Measurements from ENCODE around the gene SAMSN1. TPM values are rescaled to one million over a fixed set of nuclear protein-coding genes. Genes with fewer than 3 reads are reported as not detected.

Gene SAMSN1
- total and polyA plus RNA-seq, 9 of the 15 experiments (the other 6 are each of a cell fraction or from before 2014, with no cell fraction given), result 101 to 223 (median 159) TPM

DNA sequence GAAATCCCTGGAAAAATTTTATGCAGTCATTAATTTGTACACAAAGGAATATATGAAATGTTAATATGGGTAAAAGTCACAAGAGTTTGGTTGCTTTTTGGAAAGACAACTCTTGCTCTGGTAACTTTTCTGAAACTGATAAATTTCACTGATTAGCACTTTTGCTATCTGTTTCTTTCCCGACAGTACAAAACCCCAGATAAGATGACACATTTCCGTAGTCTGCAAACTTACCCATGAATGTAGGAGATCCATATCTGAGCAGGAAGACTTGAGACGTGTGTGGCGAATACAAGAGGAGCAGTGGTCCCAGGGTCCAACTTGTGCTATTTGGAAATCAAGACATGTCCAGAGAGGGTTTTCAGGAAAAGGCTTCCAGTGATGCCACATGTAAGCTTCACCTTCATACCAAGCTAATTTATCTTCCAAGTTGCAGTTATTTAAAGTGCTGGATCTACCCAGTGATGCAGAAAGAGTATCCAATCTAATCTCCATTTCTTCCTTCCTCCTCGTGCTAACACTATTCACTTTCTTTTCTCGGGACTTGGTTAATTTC lies 35.9 kb upstream of the SAMSN1 start (continued):
- TF ChIP-seq, protein P1, sequence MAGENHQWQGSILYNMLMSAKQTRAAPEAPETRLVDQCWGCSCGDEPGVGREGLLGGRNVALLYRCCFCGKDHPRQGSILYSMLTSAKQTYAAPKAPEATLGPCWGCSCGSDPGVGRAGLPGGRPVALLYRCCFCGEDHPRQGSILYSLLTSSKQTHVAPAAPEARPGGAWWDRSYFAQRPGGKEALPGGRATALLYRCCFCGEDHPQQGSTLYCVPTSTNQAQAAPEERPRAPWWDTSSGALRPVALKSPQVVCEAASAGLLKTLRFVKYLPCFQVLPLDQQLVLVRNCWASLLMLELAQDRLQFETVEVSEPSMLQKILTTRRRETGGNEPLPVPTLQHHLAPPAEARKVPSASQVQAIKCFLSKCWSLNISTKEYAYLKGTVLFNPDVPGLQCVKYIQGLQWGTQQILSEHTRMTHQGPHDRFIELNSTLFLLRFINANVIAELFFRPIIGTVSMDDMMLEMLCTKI (IDR thresholded peaks at IDR 0.05; ENCODE audit: partially characterized antibody), result no peak
- TF ChIP-seq ZNF668 (CRISPR knock-in tag; IDR thresholded peaks at IDR 0.05), result no peak
- TF ChIP-seq NCOR1 (IDR thresholded peaks at IDR 0.05), result peak; percentile 74
- no peak for TF ChIP-seq NR4A1 (CRISPR knock-in tag; IDR thresholded peaks at IDR 0.05)
- TF ChIP-seq NR4A1 (tag; IDR thresholded peaks at IDR 0.05), result no peak
- TF ChIP-seq, protein P2, sequence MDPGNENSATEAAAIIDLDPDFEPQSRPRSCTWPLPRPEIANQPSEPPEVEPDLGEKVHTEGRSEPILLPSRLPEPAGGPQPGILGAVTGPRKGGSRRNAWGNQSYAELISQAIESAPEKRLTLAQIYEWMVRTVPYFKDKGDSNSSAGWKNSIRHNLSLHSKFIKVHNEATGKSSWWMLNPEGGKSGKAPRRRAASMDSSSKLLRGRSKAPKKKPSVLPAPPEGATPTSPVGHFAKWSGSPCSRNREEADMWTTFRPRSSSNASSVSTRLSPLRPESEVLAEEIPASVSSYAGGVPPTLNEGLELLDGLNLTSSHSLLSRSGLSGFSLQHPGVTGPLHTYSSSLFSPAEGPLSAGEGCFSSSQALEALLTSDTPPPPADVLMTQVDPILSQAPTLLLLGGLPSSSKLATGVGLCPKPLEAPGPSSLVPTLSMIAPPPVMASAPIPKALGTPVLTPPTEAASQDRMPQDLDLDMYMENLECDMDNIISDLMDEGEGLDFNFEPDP (CRISPR knock-in tag; IDR thresholded peaks at IDR 0.05), result no peak
- TF ChIP-seq, protein P3, sequence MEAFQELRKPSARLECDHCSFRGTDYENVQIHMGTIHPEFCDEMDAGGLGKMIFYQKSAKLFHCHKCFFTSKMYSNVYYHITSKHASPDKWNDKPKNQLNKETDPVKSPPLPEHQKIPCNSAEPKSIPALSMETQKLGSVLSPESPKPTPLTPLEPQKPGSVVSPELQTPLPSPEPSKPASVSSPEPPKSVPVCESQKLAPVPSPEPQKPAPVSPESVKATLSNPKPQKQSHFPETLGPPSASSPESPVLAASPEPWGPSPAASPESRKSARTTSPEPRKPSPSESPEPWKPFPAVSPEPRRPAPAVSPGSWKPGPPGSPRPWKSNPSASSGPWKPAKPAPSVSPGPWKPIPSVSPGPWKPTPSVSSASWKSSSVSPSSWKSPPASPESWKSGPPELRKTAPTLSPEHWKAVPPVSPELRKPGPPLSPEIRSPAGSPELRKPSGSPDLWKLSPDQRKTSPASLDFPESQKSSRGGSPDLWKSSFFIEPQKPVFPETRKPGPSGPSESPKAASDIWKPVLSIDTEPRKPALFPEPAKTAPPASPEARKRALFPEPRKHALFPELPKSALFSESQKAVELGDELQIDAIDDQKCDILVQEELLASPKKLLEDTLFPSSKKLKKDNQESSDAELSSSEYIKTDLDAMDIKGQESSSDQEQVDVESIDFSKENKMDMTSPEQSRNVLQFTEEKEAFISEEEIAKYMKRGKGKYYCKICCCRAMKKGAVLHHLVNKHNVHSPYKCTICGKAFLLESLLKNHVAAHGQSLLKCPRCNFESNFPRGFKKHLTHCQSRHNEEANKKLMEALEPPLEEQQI (IDR thresholded peaks at IDR 0.05), result peak; percentile 69
- TF ChIP-seq, protein P4, sequence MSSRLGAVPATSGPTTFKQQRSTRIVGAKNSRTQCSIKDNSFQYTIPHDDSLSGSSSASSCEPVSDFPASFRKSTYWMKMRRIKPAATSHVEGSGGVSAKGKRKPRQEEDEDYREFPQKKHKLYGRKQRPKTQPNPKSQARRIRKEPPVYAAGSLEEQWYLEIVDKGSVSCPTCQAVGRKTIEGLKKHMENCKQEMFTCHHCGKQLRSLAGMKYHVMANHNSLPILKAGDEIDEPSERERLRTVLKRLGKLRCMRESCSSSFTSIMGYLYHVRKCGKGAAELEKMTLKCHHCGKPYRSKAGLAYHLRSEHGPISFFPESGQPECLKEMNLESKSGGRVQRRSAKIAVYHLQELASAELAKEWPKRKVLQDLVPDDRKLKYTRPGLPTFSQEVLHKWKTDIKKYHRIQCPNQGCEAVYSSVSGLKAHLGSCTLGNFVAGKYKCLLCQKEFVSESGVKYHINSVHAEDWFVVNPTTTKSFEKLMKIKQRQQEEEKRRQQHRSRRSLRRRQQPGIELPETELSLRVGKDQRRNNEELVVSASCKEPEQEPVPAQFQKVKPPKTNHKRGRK (tag; IDR thresholded peaks at IDR 0.05), result no peak
- peak; percentile 97 for TF ChIP-seq DPF2 (IDR thresholded peaks at IDR 0.05)
- no peak for TF ChIP-seq SNRNP70 (optimal IDR thresholded peaks at IDR 0.05; ENCODE audit: low read depth, low read length)
- no peak for TF ChIP-seq FOXA1 (IDR thresholded peaks at IDR 0.05; ENCODE audit: borderline replicate concordance)
- TF ChIP-seq, protein P5, sequence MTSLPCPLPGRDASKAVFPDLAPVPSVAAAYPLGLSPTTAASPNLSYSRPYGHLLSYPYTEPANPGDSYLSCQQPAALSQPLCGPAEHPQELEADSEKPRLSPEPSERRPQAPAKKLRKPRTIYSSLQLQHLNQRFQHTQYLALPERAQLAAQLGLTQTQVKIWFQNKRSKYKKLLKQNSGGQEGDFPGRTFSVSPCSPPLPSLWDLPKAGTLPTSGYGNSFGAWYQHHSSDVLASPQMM (CRISPR knock-in tag; IDR thresholded peaks at IDR 0.05), result no peak
- TF ChIP-seq, protein P6, sequence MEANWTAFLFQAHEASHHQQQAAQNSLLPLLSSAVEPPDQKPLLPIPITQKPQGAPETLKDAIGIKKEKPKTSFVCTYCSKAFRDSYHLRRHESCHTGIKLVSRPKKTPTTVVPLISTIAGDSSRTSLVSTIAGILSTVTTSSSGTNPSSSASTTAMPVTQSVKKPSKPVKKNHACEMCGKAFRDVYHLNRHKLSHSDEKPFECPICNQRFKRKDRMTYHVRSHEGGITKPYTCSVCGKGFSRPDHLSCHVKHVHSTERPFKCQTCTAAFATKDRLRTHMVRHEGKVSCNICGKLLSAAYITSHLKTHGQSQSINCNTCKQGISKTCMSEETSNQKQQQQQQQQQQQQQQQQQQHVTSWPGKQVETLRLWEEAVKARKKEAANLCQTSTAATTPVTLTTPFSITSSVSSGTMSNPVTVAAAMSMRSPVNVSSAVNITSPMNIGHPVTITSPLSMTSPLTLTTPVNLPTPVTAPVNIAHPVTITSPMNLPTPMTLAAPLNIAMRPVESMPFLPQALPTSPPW (CRISPR knock-in tag; IDR thresholded peaks at IDR 0.05), result peak; percentile 33; the same call in 1 of the 2 replicates
- no peak for TF ChIP-seq OTX1 (CRISPR knock-in tag; IDR thresholded peaks at IDR 0.05)
- no peak for TF ChIP-seq ZNF3 (CRISPR knock-in tag; IDR thresholded peaks at IDR 0.05)
- no peak for TF ChIP-seq ZNF785 (CRISPR knock-in tag; IDR thresholded peaks at IDR 0.05)
- TF ChIP-seq RAD51 (IDR thresholded peaks at IDR 0.05; ENCODE audit: borderline replicate concordance, low read depth), result no peak
- no peak for TF ChIP-seq ZNF174 (CRISPR knock-in tag; IDR thresholded peaks at IDR 0.05)
- no peak for TF ChIP-seq ZNF586 (CRISPR knock-in tag; conservative IDR thresholded peaks at IDR 0.05)
- no peak for TF ChIP-seq E2F3 (CRISPR knock-in tag; IDR thresholded peaks at IDR 0.05)
- no peak for TF ChIP-seq HSF4 (CRISPR knock-in tag; IDR thresholded peaks at IDR 0.05; ENCODE audit: borderline replicate concordance)
- no peak for TF ChIP-seq CHD1 (IDR thresholded peaks at IDR 0.05; ENCODE audit: low read length)

All from K562 (cell line).